Activated B cell treated with CpG ODN at 0.5 μM for 24 hours (primary cell): ENCODE data around the gene NANOS2. TPM values are rescaled to one million over a fixed set of nuclear protein-coding genes. Genes with fewer than 3 reads are reported as not detected.

Experiments used
- ATAC-seq: fragments of 200-7000 bp; cut with Tn5 transposase; one replicate; pipeline ENCODE4 v1.10.0; 2021; ENCODE audit warnings: low read depth, mild to moderate bottlenecking, moderate library complexity
- CTCF ChIA-PET: fragments of 350-600 bp; sonication (Branson Sonifier 250); formaldehyde crosslinking; loops from one replicate; lab custom pipeline; 2021; ENCODE audit warnings: antibody characterized with exemption; lab: Charles Lee
- POLR2A ChIA-PET: fragments of 350-600 bp; sonication (Branson Sonifier 250); formaldehyde crosslinking; loops from one replicate; lab custom pipeline; 2021; ENCODE audit warnings: antibody characterized with exemption; lab: Charles Lee
- DNase-seq: peaks from one replicate; pipeline ENCODE4 v3.0.0; 2022
- H3K27ac Mint-ChIP-seq: one replicate; pipeline ENCODE4 v1.8.0; 2020; ENCODE audit warnings: mixed read lengths
- H3K27me3 Mint-ChIP-seq: one replicate; pipeline ENCODE4 v1.8.0; 2021; ENCODE audit warnings: mixed read lengths
- H3K36me3 Mint-ChIP-seq: one replicate; pipeline ENCODE4 v1.8.0; 2021; ENCODE audit warnings: low read depth, mixed read lengths
- H3K4me1 Mint-ChIP-seq: one replicate; pipeline ENCODE4 v1.8.0; 2021; ENCODE audit warnings: mixed read lengths
- H3K4me3 Mint-ChIP-seq: one replicate; pipeline ENCODE4 v1.8.0; 2020; ENCODE audit warnings: mild to moderate bottlenecking, mixed read lengths
- H3K9me3 Mint-ChIP-seq: one replicate; pipeline ENCODE4 v1.8.0; 2020; ENCODE audit warnings: mixed read lengths
- intact Hi-C: fragments of 100-400 bp; cut with micrococcal nuclease; formaldehyde crosslinking; loops from one replicate; pipeline ENCODE4 v1.15.1; 2024
- total RNA-seq: library from RNA; stranded (reverse); gene quantifications from 2 replicates; pipeline ENCODE4 v1.2.3, GENCODE V29; 2022
- TF ChIP-seq, protein P1 (sequence below): fragments of 200-600 bp; IDR thresholded peaks from one replicate; pipeline ENCODE4 v1.8.0; 2022; ENCODE audit warnings: antibody characterized with exemption, mild to moderate bottlenecking

NANOS2 gene
- total RNA-seq, 1 donor from 2014 or later: not detected

- intact Hi-C loops: no loop called here
- ATAC-seq: no peak
- POLR2A ChIA-PET: no interaction called here
- DNase-seq: no peak
- Mint-ChIP-seq H3K27ac (no peak overlapping the region), H3K27me3 (peaks cover 41% of the 10 kb centered on the region), H3K36me3 (no peaks in the 10 kb centered on the region), H3K4me3 (no peak overlapping the region), H3K4me1 (no peaks in the 10 kb centered on the region), H3K9me3 (no peaks in the 10 kb centered on the region)
- CTCF ChIA-PET: no interaction called here
- TF ChIP-seq, protein P1, sequence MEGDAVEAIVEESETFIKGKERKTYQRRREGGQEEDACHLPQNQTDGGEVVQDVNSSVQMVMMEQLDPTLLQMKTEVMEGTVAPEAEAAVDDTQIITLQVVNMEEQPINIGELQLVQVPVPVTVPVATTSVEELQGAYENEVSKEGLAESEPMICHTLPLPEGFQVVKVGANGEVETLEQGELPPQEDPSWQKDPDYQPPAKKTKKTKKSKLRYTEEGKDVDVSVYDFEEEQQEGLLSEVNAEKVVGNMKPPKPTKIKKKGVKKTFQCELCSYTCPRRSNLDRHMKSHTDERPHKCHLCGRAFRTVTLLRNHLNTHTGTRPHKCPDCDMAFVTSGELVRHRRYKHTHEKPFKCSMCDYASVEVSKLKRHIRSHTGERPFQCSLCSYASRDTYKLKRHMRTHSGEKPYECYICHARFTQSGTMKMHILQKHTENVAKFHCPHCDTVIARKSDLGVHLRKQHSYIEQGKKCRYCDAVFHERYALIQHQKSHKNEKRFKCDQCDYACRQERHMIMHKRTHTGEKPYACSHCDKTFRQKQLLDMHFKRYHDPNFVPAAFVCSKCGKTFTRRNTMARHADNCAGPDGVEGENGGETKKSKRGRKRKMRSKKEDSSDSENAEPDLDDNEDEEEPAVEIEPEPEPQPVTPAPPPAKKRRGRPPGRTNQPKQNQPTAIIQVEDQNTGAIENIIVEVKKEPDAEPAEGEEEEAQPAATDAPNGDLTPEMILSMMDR: no peak
Measured at GRCh38 chr19:45958769-45959516, 44.4 kb upstream of the NANOS2 start.

- POLR2A ChIA-PET: no interaction called here
- Mint-ChIP-seq H3K4me3 (no peak overlapping the region), H3K9me3 (peaks cover under 1% of the 10 kb centered on the region), H3K27me3 (peaks cover 43% of the 10 kb centered on the region), H3K27ac (no peak overlapping the region), H3K36me3 (no peaks in the 10 kb centered on the region), H3K4me1 (peaks cover under 1% of the 10 kb centered on the region)
- DNase-seq (no peak), ATAC-seq (no peak)
- intact Hi-C loops: no loop called here
- CTCF ChIA-PET: no interaction called here
- TF ChIP-seq, protein P1: no peak
Measured at GRCh38 chr19:45958320-45958719, 43.7 kb upstream of the NANOS2 start.

- intact Hi-C loops: no loop called here
- no peaks in the 10 kb centered on the region for H3K36me3 Mint-ChIP-seq
- peaks cover 38% of the 10 kb centered on the region for H3K27me3 Mint-ChIP-seq
- no peak overlapping the region for H3K27ac Mint-ChIP-seq
- H3K4me3 Mint-ChIP-seq: no peak overlapping the region
- peaks cover 9% of the 10 kb centered on the region for H3K4me1 Mint-ChIP-seq
- no peak for ATAC-seq
- peaks cover 5% of the 10 kb centered on the region for H3K9me3 Mint-ChIP-seq
- TF ChIP-seq, protein P1: no peak
- POLR2A ChIA-PET: no interaction called here
- no peak for DNase-seq
- CTCF ChIA-PET: no interaction called here
Measured at GRCh38 chr19:45955905-45956608, 41.5 kb upstream of the NANOS2 start.

GRCh38 chr19:45954156-45954555, 39.6 kb upstream of the NANOS2 start:
- H3K9me3 Mint-ChIP-seq: peaks cover 5% of the 10 kb centered on the region
- H3K27ac Mint-ChIP-seq: no peak overlapping the region
- peaks cover 9% of the 10 kb centered on the region for H3K4me1 Mint-ChIP-seq
- DNase-seq (no peak), ATAC-seq (no peak)
- H3K27me3 Mint-ChIP-seq: peaks cover 28% of the 10 kb centered on the region
- H3K36me3 Mint-ChIP-seq: no peaks in the 10 kb centered on the region
- TF ChIP-seq, protein P1: no peak
- ChIA-PET CTCF (interaction anchor here (0.8 kb wide), 1 partner anchor 51 kb away, joined by 3 read pairs; no protein-coding TSS in a partner anchor), POLR2A (no interaction called here)
- H3K4me3 Mint-ChIP-seq: no peak overlapping the region
- intact Hi-C loops: no loop called here

DNA sequence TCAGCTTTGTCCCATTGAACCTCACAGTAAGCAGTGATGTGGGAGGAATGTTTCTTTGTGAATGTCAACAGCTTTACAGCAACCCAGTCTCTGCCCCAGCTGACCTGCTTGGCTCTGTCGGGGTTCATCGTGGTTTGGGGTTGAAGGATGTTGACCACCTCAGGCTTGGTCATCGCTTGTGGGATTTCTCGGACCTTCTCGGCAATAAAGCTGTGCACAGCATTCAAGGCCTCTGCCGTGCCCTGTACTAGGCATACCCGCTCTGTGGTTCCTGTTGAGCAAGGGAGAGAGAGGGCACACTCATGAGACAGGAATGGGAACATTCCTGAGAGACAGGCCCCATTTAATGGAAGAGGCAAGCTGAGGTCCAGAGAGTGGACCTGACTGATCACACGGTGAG, 39.1 kb upstream of the NANOS2 start:
- POLR2A ChIA-PET: interaction anchor here (0.6 kb wide), 1 partner anchor 99 kb away, joined by 4 read pairs; no protein-coding TSS in a partner anchor
- peaks cover 26% of the 10 kb centered on the region for H3K27me3 Mint-ChIP-seq
- intact Hi-C loops: no loop called here

More for the DNA sequence above, 39.1 kb upstream of the NANOS2 start:
- Mint-ChIP-seq H3K36me3 (no peaks in the 10 kb centered on the region), H3K9me3 (peaks cover 5% of the 10 kb centered on the region), H3K4me1 (peaks cover 9% of the 10 kb centered on the region), H3K27ac (no peak overlapping the region), H3K4me3 (no peak overlapping the region)
- ATAC-seq (no peak), DNase-seq (no peak)
- TF ChIP-seq, protein P1: no peak
- CTCF ChIA-PET: interaction anchor here (0.8 kb wide), 1 partner anchor 52 kb away, joined by 3 read pairs; no protein-coding TSS in a partner anchor
